SK-N-SH treated with all-trans-retinoic acid at 6 μM for 48 hours (cell line): Measurements from ENCODE around the gene APOA5.

Source experiments
- ATAC-seq: fragments of 200-7000 bp; cut with Tn5 transposase; 3 replicates; pipeline ENCODE4 v1.9.1; 2020; ENCODE audit warnings: mild to moderate bottlenecking, moderate library complexity
- BACH2 ChIP-seq: fragments of 250-450 bp; sonication (Bioruptor Pico); IDR thresholded peaks from 2 replicates; pipeline ENCODE4 v1.9.0; 2021; ENCODE audit warnings: mild to moderate bottlenecking, borderline replicate concordance
- CSDC2 ChIP-seq: fragments of 250-450 bp; sonication (Bioruptor Pico); IDR thresholded peaks from 2 replicates; pipeline ENCODE4 v1.5.0; 2020; ENCODE audit warnings: mild to moderate bottlenecking, moderate library complexity
- CSRNP3 ChIP-seq: fragments of 250-450 bp; sonication (Bioruptor Pico); IDR thresholded peaks from 2 replicates; pipeline ENCODE4 v1.5.1; 2021; ENCODE audit warnings: mild to moderate bottlenecking, moderate library complexity
- GLIS3 ChIP-seq: fragments of 250-450 bp; sonication (Bioruptor Pico); IDR thresholded peaks from 2 replicates; pipeline ENCODE4 v1.5.0; 2020; ENCODE audit warnings: mild to moderate bottlenecking, moderate library complexity
- ISL1 ChIP-seq: fragments of 250-450 bp; sonication (Bioruptor Pico); IDR thresholded peaks from 2 replicates; pipeline ENCODE4 v2.1.2; 2022; ENCODE audit warnings: mild to moderate bottlenecking, moderate library complexity
- PATZ1 ChIP-seq: fragments of 250-450 bp; sonication (Bioruptor Pico); IDR thresholded peaks from 2 replicates; pipeline ENCODE4 v1.8.0; 2020; ENCODE audit warnings: mild to moderate bottlenecking, moderate library complexity, borderline replicate concordance
- PPARA ChIP-seq: fragments of 250-450 bp; sonication (Bioruptor Pico); IDR thresholded peaks from 2 replicates; pipeline ENCODE4 v1.5.0; 2020; ENCODE audit warnings: mild to moderate bottlenecking, borderline replicate concordance
- RARB ChIP-seq: fragments of 250-450 bp; sonication (Bioruptor Pico); IDR thresholded peaks from 2 replicates; pipeline ENCODE4 v1.8.0; 2021; ENCODE audit warnings: mild to moderate bottlenecking, moderate library complexity
- SNAI2 ChIP-seq: fragments of 250-450 bp; sonication (Bioruptor Pico); IDR thresholded peaks from 2 replicates; pipeline ENCODE4 v1.5.0; 2020; ENCODE audit warnings: mild to moderate bottlenecking, moderate library complexity
- TCF4 ChIP-seq: fragments of 250-450 bp; sonication (Bioruptor Pico); IDR thresholded peaks from 2 replicates; pipeline ENCODE4 v1.8.0; 2021; ENCODE audit warnings: mild to moderate bottlenecking, moderate library complexity, borderline replicate concordance
- TOX ChIP-seq: fragments of 250-450 bp; sonication (Bioruptor Pico); IDR thresholded peaks from 2 replicates; pipeline ENCODE4 v1.8.0; 2021; ENCODE audit warnings: mild to moderate bottlenecking, moderate library complexity, borderline replicate concordance
- ZC3H10 ChIP-seq: fragments of 250-450 bp; sonication (Bioruptor Pico); IDR thresholded peaks from 2 replicates; pipeline ENCODE4 v1.5.1; 2021; ENCODE audit warnings: mild to moderate bottlenecking, moderate library complexity
- ZFP3 ChIP-seq: fragments of 250-450 bp; sonication (Bioruptor Pico); IDR thresholded peaks from 2 replicates; pipeline ENCODE4 v1.5.0; 2020; ENCODE audit warnings: mild to moderate bottlenecking, moderate library complexity
- ZNF565 ChIP-seq: fragments of 450-650 bp; formaldehyde crosslinking; conservative IDR thresholded peaks from 2 replicates; pipeline ENCODE4 v1.5.0; 2020; ENCODE audit warnings: low read depth, mild to moderate bottlenecking, moderate library complexity
- ZNF70 ChIP-seq: fragments of 450-650 bp; formaldehyde crosslinking; IDR thresholded peaks from 2 replicates; pipeline ENCODE4 v1.5.0; 2020; ENCODE audit warnings: mild to moderate bottlenecking, moderate library complexity
- ZNF8 ChIP-seq: fragments of 450-650 bp; formaldehyde crosslinking; IDR thresholded peaks from 2 replicates; pipeline ENCODE4 v1.5.0; 2020; ENCODE audit warnings: mild to moderate bottlenecking, moderate library complexity
- TF ChIP-seq, protein P1 (sequence below): fragments of 250-450 bp; sonication (Bioruptor Pico); IDR thresholded peaks from 2 replicates; pipeline ENCODE4 v1.5.1; 2020; ENCODE audit warnings: low read depth, mild to moderate bottlenecking, moderate library complexity
- TF ChIP-seq, protein P2 (sequence below): fragments of 250-450 bp; sonication (Bioruptor Pico); IDR thresholded peaks from 2 replicates; pipeline ENCODE4 v1.5.0; 2020; ENCODE audit warnings: mild to moderate bottlenecking, moderate library complexity
- TF ChIP-seq, protein P3 (sequence below): fragments of 250-450 bp; sonication (Bioruptor Pico); IDR thresholded peaks from 2 replicates; pipeline ENCODE4 v1.8.0; 2021; ENCODE audit warnings: low read depth, mild to moderate bottlenecking, moderate library complexity, borderline replicate concordance

Gene APOA5

DNA sequence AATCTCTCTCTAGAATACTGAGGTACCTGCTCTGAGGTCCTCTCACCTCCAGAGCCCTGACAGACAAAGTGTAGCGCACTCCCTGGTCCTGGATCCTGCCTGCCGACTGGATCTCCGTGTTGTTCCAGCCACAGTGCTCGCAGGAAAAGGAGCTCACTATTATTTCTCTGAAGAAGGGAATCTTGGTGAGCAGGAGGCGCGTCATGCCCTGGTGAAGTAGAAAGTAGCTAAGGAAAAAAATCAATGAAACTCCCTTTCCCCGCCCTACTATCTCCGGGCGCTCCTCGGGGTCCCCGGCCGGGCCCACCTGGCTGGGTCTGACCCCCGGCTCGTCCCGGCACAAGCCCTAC lies 4.3 kb downstream of the APOA5 start:
- TF ChIP-seq ZC3H10 (CRISPR knock-in tag) (no peak), ZFP3 (CRISPR knock-in tag) (no peak)
- peak; percentile 3 for ATAC-seq

- ATAC-seq, result no peak
- TF ChIP-seq, protein P1, sequence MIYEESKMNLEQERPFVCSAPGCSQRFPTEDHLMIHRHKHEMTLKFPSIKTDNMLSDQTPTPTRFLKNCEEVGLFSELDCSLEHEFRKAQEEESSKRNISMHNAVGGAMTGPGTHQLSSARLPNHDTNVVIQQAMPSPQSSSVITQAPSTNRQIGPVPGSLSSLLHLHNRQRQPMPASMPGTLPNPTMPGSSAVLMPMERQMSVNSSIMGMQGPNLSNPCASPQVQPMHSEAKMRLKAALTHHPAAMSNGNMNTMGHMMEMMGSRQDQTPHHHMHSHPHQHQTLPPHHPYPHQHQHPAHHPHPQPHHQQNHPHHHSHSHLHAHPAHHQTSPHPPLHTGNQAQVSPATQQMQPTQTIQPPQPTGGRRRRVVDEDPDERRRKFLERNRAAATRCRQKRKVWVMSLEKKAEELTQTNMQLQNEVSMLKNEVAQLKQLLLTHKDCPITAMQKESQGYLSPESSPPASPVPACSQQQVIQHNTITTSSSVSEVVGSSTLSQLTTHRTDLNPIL (CRISPR knock-in tag), result no peak
- TF ChIP-seq TOX (CRISPR knock-in tag) (no peak), ZNF70 (CRISPR knock-in tag) (no peak), ISL1 (no peak), PATZ1 (CRISPR knock-in tag) (no peak), BACH2 (CRISPR knock-in tag) (no peak), ZNF565 (CRISPR knock-in tag) (no peak), SNAI2 (CRISPR knock-in tag) (no peak), CSRNP3 (CRISPR knock-in tag) (no peak), ZNF8 (CRISPR knock-in tag) (no peak)
- TF ChIP-seq, protein P2, sequence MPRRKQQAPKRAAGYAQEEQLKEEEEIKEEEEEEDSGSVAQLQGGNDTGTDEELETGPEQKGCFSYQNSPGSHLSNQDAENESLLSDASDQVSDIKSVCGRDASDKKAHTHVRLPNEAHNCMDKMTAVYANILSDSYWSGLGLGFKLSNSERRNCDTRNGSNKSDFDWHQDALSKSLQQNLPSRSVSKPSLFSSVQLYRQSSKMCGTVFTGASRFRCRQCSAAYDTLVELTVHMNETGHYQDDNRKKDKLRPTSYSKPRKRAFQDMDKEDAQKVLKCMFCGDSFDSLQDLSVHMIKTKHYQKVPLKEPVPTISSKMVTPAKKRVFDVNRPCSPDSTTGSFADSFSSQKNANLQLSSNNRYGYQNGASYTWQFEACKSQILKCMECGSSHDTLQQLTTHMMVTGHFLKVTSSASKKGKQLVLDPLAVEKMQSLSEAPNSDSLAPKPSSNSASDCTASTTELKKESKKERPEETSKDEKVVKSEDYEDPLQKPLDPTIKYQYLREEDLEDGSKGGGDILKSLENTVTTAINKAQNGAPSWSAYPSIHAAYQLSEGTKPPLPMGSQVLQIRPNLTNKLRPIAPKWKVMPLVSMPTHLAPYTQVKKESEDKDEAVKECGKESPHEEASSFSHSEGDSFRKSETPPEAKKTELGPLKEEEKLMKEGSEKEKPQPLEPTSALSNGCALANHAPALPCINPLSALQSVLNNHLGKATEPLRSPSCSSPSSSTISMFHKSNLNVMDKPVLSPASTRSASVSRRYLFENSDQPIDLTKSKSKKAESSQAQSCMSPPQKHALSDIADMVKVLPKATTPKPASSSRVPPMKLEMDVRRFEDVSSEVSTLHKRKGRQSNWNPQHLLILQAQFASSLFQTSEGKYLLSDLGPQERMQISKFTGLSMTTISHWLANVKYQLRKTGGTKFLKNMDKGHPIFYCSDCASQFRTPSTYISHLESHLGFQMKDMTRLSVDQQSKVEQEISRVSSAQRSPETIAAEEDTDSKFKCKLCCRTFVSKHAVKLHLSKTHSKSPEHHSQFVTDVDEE (CRISPR knock-in tag), result no peak
These were observed 4.7 kb downstream of the APOA5 start for GRCh38 chr11:116786966-116787365.

GRCh38 chr11:116786326-116786725 lies 5.4 kb downstream of the APOA5 start:
- TF ChIP-seq RARB (CRISPR knock-in tag) (no peak), GLIS3 (CRISPR knock-in tag) (no peak), BACH2 (CRISPR knock-in tag) (no peak), ISL1 (no peak)
- TF ChIP-seq, protein P3, sequence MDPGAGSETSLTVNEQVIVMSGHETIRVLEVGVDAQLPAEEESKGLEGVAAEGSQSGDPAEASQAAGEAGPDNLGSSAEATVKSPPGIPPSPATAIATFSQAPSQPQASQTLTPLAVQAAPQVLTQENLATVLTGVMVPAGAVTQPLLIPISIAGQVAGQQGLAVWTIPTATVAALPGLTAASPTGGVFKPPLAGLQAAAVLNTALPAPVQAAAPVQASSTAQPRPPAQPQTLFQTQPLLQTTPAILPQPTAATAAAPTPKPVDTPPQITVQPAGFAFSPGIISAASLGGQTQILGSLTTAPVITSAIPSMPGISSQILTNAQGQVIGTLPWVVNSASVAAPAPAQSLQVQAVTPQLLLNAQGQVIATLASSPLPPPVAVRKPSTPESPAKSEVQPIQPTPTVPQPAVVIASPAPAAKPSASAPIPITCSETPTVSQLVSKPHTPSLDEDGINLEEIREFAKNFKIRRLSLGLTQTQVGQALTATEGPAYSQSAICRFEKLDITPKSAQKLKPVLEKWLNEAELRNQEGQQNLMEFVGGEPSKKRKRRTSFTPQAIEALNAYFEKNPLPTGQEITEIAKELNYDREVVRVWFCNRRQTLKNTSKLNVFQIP, result no peak
- TF ChIP-seq, all 23 proteins: peak for 0
- no peak for ATAC-seq

DNA sequence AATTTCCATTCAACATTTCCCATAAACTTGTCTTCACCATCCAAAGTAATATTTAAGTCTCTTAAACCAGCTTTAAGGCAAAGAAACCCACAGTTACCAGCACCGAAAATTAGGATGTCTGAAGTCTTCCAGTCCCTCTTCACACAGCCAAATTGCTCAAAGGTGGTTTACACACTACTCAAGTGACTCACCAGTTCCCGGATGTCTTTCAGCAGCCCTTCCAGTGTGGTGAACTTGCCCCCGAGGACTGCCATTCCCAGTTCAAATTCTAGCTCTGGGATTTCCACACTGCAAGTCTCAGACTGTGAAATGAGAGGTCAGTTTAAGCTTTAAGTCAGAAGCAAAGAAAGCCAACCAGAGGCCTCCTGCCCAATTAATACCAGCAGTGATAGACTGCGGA lies 9.0 kb downstream of the APOA5 start:
- no peak for ATAC-seq
- no peak for TF ChIP-seq CSDC2 (CRISPR knock-in tag)
- TF ChIP-seq, protein P2 (CRISPR knock-in tag), result no peak
- TF ChIP-seq ZNF70 (CRISPR knock-in tag), result no peak
- TF ChIP-seq PPARA (CRISPR knock-in tag), result no peak
- TF ChIP-seq, protein P3, result no peak
- TF ChIP-seq ZFP3 (CRISPR knock-in tag), result no peak
- TF ChIP-seq RARB (CRISPR knock-in tag), result no peak
- TF ChIP-seq ISL1, result no peak
- TF ChIP-seq CSRNP3 (CRISPR knock-in tag), result no peak
- TF ChIP-seq TCF4 (CRISPR knock-in tag), result no peak
- no peak for TF ChIP-seq ZC3H10 (CRISPR knock-in tag)
